Islet precursor cell (in vitro differentiated cells): ENCODE measurements around the gene ADAM17.
A peak's percentile ranks its signal among the peaks of the same experiment; 100 is the strongest.
"Not testable (repeated sequence)": the region's sequence is repeated elsewhere in the genome, so short reads cannot be mapped to it uniquely, and the experiment has no call there.

Source experiments
- DNase-seq: peaks from one replicate; pipeline ENCODE4 v3.0.0-alpha.2; 2018

ADAM17 gene

DNA sequence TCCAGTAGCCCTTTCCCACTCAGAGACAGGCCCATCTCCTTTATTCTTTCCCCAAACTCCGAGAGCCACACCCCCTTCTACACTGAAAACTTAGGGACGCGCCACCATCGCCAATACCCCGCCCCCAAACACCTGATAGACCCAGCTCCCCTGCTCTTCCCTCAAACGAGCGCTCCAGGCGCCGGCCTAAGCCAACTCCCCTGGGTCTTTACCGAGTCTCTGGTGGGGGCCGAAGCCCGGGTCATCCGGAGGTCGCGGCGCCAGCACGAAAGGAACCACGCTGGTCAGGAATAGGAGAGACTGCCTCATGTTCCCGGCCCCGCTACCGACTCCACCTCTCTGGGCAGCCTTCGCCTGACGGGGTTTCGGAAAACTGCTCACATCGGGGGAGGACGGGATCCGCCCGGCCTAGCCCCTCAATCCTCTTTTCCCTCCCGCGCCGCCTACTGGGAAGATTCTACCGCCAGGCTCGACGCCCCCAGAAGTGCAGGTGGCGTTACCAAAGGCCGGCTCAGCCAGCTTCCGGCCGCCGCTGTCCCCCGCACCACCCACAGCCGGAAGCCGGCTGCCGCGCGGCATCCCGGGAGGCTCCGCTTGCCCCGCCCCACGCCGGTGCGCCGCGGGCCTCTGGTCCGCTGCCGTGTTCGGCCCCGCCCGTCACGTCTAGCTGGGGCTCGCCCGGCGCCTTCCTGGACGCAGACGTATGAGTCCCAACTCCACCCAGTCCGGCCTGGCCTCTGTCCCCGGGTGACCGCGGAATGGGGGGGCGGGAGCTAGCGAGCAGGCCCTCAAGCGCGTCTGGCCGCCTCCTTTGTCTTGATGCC lies at the start of gene ADAM17:
TSS of gene ADAM17 (minus strand) at position 534 of the 824 bp plus-strand sequence. CDS start at position 309, 225 bp downstream.
- DNase-seq: peak; percentile 98

DNA sequence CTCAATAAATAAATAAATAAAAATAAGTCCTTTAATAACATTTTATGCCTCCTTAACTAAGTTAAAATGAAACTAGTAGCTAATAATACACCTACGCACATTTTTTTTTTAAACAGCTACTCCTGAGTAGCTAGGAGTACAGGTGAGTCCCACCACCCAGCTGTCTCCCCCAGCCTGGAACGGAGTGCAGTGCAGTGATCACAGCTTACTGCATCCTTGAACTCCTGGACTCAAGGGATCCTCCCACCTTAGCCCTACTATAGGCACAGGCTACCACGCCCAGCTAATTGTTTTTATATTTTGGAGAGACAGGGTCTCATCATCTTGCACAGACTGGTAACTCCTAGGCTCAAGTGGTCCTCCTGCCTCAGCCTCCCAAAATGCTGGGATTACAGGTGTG lies 46.8 kb upstream of the ADAM17 start:
- DNase-seq: no peak

DNA sequence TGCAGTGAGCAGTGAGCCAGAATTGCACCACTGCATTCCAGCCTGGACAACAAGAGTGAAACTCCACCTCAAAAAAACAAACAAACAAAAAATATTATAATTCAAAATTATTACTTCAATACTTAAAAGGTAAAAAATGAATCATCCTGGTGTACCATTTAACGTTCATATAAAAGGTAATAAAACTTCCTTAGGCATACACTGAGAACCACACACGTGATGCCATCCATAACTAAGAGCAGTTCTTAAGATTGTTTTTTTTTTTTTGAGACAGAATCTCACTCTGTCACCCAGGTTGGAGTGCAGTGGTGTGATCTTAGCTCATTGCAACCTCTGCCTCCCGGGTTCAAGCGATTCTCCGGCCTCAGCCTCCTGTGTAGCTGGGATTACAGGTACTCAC lies 45.8 kb upstream of the ADAM17 start:
- no peak for DNase-seq

DNA sequence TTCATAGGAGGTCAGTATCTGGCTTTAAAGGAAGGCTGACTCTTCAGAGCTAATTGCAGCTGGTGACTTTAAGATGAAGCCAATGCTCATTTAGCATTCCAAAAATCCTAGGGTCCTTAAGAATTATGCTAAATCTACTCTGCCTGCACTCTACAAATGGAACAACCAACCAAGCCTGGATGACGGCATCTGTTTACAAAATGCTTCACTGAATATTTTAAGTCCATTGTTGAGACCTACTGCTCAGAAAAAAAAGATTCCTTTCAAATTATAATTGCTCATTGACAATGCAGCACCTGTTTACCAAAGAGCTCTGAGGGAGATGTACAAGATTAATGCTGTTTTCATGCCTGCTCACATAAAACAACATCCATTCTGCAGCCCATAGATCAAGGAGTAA lies 43.8 kb upstream of the ADAM17 start:
- no peak for DNase-seq

DNA sequence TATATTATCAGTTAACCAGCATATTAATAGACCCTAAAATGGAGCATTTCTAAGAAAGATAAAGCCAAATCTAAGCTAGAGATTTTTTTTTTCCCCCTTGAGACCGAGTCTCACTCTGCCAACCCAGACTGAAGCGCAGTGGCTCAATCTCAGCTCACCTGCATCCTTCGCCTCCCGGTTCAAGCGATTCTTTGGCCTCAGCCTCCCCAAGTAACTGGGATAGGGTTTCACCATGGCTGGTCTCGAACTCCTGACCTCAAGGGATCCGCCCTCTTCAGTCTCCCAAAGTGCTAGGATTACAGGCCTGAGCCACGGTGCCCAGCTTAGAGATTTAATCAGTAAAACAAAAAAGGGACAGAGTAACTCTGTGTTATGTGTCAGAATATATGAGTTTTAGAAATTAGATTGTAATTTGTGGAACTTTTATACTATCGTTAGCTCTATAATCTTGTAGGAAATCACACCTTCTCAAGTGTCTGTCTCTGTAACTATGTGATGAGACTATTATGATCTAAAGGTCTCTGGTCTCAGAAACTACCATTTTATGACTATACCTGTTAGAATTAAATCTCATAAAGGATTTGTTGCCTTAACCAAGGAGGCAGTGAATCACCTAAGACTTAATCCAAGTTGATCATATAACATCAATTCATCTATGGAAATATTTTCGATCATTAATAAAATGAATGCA lies 41.1 kb upstream of the ADAM17 start:
- no peak for DNase-seq

DNA sequence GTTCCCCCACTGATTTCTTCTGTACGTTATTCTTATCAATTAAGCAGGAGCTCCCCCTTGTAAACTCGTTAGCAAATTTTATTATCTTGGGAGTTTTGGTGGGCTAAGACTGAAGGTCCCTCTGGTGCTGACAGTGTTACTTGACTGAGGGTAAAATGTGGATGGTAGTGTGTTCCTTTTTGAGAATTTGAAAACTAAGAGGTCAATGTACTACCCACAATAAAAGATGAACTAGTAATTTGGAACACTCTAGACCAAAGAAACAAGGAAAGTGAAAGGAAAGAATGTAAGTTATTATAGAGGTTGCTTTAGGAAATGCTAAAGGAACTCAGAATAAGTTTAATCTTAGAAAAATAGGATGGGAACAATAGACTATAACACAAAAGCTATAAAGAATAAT lies 40.1 kb upstream of the ADAM17 start:
- DNase-seq: no peak

DNA sequence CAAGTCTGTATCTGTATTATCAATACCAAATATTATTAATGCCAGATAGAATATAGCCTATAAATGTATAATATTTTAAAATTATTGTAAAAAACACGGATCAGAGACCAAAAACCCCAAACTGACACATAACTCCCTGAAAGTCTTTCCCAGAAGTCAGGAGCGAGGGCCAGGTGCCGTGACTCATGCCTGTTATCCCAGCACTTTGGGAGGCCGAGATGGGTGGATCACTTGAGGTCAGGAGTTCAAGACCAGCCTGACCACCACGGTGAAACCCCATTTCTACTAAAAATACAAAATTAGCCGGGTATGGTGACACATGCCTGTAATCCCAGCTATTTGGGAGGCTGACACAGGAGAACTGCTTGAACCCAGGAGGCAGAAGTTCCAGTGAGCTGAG lies 39.6 kb upstream of the ADAM17 start:
- not testable (repeated sequence) for DNase-seq

DNA sequence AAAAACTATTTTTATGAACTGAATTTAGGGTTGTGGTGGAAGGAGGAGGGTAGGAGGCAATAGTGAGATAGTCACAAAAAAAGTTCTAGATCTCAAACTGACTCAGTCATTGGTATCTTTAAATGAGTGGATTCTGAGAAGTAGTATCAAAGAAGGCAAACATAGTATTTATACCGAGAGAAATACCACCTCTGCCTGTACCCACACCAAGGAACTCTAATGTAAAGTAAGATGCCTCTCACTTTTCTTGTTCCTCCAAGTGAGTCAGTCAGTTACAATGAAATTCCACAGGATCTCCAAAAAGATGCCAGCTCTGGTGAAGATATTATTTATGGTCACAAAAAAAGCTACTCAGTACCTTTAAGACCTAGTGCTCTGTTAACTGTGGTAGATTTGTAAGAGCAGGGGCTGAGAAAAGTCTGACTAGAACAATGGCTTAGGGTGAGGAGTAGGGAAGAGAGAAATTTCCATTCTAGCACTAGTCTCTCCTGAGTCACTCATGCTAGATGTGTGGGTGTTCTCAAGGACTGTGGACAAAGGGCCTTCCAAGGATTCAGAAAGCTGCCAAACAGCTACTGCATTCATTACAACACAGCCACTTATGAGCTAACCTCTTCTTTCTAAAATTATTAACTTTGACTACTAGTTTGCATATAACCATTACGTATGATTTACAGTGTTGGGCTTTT lies 38.9 kb upstream of the ADAM17 start:
- no peak for DNase-seq

DNA sequence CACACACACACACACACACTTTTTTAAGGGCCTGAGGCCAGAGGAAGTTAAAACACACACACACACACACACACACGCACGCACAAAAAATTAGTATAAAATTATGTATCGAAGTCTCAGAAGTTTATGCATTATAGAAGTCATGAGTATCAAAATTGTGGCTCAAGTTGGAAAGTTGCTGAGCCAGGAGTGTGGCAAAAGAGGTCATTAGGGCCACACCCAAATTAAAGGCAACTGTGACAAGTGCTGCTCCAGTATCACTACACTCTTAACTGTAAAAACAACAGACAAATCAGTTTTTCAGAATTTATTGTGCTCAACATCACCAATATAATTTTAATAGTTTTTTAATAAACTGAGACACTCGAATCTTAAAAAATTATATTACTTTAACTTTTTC lies 38.3 kb upstream of the ADAM17 start:
- no peak for DNase-seq

DNA sequence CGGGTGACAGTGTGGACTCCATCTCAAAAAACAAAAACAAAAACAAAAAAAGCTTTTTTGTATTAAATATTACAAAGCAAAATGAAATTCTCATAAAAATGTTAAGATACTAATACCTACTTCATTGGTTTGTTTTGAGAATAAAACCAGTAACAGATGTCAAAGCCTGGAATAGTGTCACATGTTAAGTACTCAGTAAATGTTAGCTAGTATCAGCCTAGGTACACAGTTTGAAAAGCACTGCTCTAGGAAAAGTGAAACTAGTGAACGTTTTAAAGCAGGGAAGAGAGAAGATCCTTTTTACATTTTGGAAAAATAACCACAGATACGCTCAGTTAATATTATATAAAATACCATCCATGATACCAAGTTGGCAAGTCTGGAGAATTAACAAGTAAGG lies 37.1 kb upstream of the ADAM17 start:
- DNase-seq: no peak

DNA sequence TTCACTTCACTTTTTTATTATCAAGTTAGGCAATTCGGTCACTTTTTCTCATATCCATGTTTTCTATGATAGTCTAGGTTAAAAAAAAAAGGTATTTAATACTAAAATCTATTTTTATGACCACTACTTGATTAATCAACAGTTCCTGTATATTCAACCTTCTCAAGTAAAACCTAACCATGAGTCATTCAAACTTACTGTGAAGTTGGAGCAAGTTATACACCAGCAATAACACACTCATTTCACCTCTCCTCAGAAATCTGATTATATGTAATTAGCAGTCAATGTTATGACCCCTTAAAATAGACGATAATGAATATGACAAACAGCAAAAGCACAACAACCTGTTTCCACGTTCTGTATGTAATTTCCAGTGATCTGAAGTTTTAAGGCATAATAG lies 35.0 kb upstream of the ADAM17 start:
- no peak for DNase-seq

DNA sequence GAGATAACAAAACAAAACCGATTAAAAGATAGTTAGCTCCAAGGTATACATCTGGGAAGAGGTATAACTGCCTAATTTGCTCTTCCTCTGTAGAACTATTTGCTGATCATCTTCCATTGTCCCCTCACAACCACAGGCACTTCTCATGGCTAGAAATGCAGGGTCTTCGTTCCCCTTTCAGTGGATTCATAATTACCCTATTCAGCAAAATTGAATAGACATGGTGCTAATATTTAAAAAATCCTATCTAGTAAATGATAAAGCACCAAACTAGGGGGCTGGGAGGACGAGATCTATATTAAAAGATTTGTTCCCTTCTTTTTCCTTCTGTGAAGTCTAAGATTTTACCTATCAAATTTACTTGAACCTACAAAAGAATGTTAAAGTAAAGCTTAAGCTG lies 30.8 kb upstream of the ADAM17 start:
- DNase-seq: no peak

DNA sequence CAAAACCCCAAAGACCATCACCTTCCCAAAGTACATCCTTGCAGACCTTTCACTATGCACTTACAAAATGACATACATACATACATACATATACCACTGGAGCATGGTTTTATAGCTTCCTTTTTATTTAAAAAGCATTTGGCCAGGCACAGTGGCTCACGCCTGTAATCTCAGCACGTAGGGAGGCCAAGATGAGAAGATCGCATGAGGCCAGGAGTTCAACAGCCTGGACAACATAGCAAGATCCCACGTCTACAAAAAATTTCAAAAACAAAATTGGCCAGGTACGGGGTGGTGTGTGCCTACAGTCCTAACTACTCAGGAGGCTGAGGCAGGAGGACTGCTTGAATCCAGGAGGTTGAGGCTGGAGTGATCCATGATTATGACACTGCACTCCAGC lies 29.9 kb upstream of the ADAM17 start:
- DNase-seq: no peak

DNA sequence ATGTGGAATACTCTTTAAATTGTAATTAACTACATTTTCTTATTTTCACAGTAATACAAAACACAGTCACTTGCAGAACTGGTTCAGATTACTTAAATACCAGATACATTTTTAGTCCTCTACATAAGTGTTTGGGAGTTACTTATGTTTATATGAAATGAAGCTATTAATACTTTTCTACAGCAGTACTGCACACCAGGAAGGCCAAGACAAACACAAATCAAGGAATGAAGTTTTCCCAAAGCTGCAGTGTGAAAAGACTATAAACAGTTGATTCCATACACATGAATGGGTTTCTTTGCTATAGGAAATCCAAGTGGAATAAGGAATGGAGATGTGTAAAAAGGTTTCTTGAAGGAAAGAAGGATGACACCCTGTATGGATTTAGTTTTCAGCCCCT lies 29.3 kb upstream of the ADAM17 start:
- not testable (repeated sequence) for DNase-seq

DNA sequence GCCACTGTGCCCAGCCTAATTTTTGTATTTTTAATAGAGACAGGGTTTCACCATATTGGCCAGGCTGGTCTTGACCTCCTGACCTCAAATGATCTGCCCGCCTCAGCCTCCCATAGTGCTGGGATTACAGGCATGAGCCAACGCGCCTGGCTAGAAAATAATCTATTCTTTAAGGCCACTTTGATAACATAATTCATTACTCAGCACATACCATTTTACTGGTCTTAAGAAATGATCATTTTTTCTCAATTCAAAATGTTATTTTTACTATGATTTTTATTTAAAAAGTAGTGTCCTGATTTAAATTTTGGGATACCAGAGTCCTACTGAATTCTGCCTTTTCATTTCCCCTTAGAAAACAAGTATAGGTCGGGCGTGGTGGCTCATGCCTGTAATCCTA lies 27.0 kb upstream of the ADAM17 start:
- DNase-seq: no peak

DNA sequence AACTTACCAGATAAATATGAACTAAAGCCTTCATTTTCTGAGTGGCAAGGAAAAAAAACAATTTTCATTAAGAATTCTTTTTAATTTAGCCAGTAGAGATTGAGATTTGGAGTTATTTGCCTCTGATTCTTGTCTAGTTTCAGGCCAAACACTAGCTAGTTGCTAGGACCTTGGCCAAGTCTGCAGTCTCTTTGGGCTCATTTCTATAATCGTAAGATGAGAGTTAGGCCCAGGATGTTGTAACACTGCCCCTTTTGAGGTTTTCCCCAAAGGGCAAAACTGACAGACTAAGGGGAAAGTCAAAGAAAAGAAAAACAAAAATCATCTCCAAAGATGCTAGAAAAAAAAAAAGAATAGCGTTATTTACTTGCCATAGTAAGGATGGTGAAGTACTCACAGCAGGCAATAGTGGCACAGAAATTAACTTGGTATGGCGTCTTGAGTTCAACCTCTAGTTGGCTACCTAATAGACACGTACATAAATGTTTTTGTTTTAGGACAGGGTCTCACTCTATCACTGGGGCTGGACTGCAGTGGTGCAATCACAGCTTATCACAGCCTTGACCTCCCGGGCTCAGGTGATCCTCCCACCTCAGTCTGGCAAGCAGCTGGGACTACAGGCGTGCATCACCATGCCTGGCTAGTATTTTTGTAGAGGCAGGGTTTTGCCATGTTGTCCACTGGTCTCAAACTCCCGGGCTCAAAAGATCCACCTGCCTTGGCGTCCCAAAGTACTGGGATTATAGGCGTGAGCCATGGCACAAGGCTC lies 23.0 kb upstream of the ADAM17 start:
- no peak for DNase-seq

DNA sequence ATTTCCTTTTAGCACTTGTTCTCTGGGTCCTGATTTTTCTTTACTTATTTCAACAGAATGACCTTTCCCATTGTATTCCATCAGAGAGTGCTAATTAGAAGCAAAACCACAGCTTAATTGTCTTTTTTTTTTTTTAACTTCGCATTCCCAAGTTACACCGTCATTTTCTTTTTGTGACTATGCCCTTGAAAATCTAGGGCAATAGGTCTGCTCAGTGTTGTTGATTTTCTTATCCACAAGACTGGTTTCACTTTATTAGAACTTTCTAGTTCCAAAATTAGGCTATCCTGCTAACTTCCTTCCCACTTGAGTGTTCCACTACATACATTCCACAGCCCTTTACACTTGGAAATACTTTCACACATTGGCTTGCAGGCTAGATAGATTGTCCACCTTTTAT lies 18.7 kb upstream of the ADAM17 start:
- no peak for DNase-seq

DNA sequence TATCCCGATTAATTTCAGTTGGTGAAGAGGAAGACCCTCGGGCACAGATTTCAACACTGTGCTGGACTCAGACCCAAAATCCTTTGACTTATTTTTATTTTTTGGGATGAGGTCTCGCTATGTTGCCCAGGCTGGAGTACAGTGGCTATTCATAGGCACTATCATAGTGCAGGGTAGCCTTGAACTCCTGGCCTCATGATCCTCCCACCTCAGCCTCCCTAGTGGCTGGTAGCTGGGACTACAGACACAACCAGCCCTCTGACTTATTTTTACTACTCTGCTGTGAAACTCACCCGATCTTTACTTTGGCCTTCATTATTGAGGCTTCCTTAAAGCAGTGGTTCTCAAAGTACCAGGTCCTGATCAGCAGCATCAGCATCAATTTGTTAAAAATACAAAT lies 18.2 kb upstream of the ADAM17 start:
- DNase-seq: no peak

DNA sequence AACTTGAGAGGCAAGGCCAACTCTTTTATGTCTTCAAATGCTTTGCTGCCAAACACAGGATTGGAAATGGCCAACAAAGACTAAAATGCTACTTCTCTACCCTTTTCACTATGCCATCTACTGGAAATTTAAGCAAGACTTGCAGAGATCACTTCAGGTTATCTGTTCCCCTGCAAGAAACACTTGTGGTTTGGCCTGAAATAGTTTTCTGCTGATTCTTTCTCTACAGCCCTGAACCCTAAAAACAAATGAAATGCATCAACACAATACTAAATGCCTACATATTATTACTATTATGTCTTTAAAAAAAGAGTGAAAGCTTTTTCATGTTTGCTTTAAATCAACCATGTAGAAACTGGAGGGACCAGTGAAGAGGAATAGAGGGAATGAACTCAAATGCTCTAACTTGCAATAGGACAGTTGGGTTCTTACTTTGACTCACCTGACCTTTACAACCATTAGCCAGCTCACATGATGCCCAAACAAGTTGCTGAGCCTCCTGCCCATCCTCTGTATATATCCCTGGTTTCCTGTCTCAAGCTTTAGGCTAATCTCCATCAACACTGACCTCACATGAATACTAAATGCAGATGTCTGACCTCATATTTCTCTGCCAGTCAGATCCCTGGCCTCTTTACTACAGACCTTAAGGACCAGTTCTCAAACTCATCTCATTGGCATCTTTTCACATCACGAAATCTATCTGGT lies 17.5 kb upstream of the ADAM17 start:
- no peak for DNase-seq

DNA sequence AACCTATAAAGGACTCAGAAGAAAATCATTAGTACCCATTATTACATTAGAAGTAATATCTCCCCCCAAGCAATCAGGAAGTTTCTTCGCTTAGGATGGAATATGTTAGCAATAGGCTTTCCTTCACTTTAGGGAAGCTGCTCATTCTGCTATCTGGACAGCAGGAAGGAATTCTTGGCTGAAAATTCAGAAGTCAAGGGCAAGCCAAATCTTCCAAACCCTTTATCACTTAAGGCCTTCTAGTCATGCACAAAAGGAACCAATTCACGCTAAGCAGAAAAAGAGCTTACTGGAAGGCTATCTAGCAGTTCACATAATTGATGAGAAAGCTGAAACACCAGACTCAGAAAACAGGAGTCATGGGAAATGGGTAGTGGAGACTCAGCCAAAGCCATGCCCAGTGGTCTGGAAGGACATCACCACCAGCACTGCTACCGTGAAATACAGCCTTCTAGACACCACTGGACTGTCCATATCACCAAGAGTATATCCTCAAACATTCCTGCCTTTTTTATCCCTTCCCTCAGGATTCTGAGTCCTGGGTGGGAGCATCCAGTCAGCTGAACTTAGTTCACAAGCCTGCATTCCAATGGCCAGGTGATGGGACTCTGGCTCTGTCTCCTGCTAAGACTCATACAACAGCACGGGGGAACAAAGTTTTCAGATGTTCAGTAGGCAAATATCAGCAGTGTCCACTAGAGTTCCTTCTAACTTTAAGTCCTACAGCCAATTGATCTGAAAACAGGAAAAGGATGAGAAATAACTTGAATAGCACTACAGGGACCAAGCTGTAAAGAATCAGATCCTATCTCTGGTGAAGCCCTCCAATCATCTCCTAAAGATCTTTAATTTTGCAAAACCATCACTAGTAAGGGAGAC lies 14.8 kb upstream of the ADAM17 start:
- DNase-seq: no peak

DNA sequence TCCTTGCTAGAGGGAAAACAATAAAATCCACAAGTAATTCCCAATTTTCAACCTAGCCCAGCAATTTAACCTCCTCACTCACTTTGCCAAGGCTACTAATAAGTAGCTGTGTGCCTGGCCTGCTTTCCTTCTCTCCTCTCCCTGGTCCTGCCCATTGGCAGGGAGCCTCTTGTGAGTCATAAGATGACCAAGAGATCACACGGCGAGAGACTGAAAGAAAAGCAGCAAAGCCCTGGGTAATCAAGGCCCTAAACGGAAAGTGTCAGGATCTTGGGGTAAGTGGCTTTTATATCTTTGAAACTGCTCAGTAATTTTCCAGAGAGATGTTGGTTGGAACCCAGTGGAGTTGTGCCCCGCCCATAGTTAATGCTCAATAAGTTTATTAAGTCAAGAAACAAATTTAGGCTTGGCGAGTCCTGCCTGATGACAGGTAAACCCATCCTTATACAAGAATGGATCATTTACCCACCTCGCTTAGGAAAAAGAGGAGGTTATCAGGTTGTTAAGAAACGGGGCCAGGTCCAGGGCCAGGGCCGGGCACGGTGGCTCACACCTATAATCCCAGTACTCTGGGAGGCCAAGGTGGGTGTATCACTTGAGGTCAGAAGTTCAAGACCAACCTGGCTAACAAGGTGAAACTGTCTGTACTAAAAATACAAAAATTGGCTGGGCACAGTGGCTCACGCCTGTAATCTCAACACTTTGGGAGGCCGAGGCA lies 10.0 kb upstream of the ADAM17 start:
- peak; percentile 84 for DNase-seq
